ENCODE results near the gene BTN3A1.

DNA sequence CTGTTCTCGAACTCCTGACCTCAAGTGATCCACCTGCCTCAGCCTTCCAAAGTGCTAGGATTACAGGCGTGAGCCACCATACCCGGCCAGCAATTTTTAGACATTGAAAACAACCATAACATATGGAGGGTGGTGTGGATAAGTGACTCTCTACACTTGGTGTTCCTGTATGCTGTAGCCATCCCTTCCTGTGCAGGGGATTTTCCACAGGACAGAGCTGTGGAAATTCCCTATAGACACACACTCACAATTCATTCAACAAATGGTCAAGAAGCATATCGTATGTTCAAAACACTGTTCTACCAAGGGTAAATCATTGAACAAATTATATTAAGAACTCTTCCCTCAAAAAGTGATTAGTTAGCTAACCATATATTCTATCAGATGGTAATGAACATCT, 61.9 kb downstream of the BTN3A1 start:
- TF ChIP-seq EP300 (IDR thresholded peaks at IDR 0.05), result no peak
- TF ChIP-seq POLR2AphosphoS5 (IDR thresholded peaks at IDR 0.05), result no peak
- TF ChIP-seq, protein P1, sequence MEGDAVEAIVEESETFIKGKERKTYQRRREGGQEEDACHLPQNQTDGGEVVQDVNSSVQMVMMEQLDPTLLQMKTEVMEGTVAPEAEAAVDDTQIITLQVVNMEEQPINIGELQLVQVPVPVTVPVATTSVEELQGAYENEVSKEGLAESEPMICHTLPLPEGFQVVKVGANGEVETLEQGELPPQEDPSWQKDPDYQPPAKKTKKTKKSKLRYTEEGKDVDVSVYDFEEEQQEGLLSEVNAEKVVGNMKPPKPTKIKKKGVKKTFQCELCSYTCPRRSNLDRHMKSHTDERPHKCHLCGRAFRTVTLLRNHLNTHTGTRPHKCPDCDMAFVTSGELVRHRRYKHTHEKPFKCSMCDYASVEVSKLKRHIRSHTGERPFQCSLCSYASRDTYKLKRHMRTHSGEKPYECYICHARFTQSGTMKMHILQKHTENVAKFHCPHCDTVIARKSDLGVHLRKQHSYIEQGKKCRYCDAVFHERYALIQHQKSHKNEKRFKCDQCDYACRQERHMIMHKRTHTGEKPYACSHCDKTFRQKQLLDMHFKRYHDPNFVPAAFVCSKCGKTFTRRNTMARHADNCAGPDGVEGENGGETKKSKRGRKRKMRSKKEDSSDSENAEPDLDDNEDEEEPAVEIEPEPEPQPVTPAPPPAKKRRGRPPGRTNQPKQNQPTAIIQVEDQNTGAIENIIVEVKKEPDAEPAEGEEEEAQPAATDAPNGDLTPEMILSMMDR (IDR thresholded peaks at IDR 0.05), result no peak

All from sigmoid colon (tissue), 4 donors.